NAMALWA (cell line): ENCODE measurements around the gene RNASE7.

Experiments used
- DNase-seq: peaks from one replicate; pipeline ENCODE4 v3.0.0-alpha.2; 2015; ENCODE audit warnings: low spot score

Gene RNASE7

DNA sequence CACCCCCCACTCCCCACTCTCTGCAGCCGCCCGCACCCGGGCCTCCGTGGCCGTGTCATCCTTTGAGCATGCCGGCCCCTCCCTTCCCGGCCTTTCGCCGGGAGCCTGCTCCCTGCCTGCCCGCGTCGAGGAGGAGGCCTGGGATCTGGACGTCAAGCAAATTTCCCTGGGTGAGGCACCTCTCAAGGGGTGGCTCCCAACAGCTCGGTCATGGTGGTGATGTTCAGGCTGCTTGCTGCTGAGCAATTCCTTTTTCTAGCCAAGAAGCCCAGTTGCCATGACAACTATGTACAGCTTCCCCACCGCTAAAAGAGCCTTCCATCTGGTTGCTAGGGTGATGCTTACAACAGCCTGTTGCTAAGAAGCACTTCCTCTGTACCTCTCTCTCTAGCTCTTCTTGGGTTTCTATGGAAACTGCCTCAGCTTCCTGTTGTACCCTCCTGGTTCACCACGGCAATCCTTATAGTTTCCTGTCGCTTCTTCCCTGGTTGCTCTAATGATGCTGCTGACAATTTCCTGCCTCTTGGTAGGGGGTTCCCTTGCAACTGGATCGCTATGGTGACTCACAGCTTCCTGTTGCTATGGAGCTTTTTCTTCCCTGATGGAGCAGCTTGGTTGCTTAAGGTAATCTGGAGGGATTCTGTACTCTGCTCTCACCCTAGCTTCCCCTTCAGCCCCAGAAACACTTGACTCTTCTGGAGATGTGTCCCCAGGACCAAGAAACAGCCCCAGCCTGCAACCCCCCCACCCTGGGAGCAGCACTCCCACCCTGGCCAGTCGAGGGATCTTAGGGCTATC, 45.3 kb downstream of the RNASE7 start:
- DNase-seq, result peak; percentile 76

DNA sequence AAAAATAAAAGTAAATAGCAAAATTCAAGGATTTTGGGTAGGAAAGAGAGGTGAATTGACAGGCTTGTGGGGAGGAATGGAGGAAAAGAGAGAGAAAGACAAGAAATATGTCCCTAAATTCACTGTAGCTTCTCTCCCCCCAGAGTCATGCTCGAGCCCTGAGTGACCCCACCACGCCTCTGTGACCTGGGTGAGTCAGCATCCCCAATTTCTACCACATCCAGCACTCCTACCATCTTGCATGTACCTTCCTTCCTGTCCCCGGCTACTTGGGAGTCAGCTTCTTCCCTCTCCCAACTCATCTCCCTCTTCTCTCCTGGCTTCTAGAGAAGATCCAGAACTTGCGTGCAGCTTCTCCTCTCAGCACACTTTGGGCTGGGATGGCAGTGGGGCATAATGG, 46.5 kb downstream of the RNASE7 start:
- no peak for DNase-seq

DNA sequence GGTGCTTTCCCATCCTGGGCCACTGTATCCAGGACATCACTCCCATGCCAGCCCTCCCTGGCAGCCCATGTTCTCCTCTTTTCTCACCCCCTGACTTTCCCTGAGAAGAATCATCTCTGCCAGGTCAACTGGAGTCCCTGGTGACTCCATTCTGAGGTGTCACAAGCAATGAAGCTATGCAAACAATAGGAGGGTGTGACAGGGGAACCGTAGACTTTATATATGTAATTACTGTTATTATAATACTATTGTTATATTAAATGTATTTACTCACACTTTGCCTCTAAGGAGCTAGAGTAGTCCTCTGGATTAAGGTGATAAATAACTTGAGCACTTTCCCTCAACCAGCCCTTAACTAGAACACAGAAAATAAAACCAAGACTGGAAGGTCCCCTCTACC, 47.1 kb downstream of the RNASE7 start:
- DNase-seq, result no peak

DNA sequence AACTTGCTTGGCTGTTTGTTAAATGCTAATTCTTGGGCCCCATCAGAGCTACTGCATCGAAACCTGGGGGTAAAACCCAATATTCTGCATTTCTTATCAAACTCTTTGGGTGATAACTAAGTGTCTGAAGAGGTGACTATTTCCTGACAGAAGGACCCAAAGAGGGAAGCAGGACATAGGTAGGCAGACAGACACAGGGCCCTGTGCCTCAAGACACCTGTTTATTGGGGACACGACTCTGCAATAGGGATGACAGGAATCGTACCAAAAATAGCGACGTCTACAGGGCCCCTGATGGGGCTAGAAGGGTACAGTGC, 47.7 kb downstream of the RNASE7 start:
- no peak for DNase-seq

DNA sequence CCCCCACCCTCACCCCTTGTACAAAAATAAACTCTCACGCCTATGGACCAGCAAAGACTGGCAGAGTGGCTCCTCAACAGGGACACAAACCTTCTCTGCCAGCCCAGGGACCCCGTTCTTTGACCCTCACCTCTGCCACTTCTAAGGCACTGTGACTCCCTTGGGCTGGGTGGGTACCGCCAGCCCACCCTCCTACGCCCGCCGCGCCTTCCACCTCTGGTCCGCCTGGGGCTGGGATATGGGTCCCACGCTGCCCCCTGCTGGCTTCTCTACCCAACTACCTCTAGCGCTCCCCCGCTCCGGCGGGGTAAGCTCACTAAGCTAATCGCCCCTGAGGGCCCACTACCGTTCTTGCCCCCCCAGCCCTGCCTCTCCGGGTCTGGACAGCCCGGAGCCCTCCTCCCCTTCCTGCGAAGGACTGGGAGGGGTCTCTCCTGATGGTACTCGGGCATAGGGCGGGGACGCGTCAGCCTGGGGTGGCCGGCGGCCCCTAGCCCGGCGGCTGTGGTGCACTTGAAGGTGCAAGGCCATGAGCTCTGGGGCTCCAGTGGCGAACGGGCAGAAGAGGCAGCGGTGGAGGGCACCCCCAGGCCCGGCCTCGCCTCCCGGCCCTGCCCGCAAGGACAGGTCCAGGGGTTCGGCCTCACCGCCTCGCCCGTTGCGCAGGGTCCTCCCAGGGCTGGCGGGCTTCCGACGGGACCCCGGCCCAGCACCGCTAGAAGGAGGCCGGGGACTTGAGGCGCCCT, 48.2 kb downstream of the RNASE7 start:
- DNase-seq, result no peak

DNA sequence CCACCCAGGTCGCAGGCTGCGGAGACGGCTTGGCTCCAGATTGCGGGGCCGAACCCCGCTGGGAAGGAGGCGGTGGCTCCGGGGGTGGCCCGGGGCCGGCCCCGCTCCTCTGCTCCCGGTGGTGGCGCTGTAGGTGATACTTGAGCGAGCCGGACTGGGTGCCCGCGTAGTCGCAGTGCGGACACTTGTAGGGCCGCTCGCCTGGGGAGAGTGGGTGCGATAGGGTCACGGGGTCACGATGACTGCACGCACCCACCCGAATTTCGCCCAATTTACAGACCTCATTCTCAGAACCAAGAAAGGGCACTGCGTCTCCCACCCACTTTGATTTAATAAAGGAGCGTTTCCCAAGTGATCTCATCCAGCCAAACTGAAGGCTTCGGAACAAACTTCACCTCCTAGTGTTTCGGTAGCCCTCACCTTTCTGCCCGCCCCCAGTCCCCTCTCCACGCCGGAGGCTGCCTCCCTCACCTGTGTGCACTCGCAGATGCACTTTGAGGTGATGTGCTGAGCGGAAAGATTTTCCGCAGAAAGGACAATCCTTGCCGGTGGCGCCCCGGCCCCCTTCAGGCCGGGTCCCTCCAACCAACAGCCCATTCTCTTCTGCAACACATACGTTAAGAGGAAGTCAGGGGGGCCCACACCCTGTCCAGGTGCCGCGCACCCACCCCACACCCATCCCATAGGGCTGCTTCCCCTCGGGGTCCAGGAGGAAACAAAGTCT, 48.9 kb downstream of the RNASE7 start:
- DNase-seq, result no peak

DNA sequence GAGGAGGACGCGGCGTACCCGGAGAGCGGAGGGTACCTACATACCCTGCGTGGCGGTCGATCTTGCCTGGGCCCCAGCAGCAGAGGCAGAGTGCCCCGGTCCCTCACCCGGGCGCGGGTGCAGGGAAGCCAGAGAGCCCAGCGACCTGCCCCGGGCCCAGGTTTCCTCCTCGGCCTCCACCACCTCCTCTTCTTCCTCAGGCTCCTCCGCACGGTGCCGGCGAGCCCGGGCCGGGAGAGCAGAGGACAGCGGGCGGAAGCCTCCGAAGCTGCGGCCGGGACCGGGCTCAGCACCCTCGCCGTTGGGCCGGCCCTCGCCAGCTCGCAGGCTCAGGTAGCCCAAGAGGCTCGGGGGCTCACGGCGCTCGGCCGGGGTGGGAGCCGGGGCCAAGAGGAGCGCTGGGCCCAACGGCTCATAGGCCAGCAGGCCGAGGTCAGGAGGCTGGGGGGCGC, 49.7 kb downstream of the RNASE7 start:
- DNase-seq, result no peak

DNA sequence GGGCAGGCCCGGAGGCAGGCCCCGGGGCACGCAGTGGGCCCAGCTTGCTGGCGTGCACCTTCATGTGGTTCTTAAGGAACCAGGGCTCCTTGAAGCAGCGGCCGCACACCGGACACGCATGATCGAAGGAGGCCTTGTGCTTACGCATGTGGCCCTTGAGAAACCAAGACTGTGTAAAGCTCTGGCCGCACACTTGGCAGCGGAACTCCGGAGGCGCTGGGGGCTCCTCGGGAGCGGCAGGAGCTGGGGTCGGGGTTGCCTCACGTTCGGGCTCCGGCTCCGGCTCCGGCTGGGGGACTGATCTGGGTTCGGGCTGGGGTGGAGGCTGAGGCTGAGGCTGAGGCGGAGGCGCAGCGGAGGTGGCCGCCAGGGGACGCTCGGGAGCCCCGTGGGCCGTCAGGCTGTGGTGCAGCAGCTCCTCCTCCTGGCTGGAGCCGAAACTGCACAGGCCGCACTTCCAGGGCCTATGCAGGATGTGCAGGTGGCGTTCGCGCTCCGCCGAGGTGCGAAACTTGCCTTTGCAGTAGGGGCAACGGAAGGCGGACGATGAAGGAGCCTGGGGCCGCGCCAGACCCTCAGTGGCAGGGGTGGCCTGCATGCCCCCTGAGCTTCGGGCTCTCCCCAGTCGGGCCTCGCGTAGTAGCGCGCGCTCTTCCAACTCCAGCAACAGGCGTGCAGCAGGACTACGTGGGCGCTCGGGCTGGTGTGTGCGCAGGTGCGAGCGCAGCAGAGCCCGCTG, 50.3 kb downstream of the RNASE7 start:
- DNase-seq, result peak; percentile 88

DNA sequence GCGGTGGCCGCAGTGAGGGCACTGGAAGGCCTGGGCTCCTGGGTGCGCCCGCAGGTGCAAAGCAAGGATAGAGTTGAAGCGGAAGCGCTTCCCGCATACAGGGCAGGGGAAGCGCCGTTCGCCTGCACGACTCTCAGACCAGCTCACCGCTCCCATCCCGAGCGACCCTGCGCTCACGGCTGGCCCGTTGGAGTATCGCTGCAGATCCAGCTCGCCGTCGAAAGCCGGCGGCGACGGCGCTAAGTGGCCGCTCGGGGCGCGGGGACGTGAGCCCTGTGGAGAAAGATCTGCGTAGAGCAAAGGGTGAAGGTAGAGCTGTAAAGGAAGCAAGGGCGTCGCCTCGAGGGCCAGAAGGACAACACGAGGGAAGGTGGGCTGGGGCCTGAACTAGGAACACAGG, 50.9 kb downstream of the RNASE7 start:
- no peak for DNase-seq
